GM12878 (cell line): ENCODE data around the gene INSIG1. TPM values are rescaled to one million over a fixed set of nuclear protein-coding genes. Genes with fewer than 3 reads are reported as not detected.

Experiments
- ATAC-seq: fragments of 200-7000 bp; cut with Tn5 transposase; 3 replicates; pipeline ENCODE4 v1.9.1; 2020; ENCODE audit warnings: mild to moderate bottlenecking, moderate library complexity
- BruUV-seq: library from RNA; stranded (reverse); fragments of 400-500 nt; replicated peaks from 2 replicates; lab custom pipeline; 2021; lab: Mats Ljungman, UMichigan
- CTCF ChIA-PET: fragments of 300-600 bp; sonication (Branson Sonifier 250); formaldehyde crosslinking; extraction: SDS; loops from one replicate; lab custom pipeline; 2021; ENCODE audit warnings: inconsistent platforms; lab: Yijun Ruan, JAX
- POLR2A ChIA-PET: fragments of 350-600 bp; formaldehyde crosslinking; extraction: SDS; loops from one replicate; lab custom pipeline; 2021; ENCODE audit warnings: inconsistent platforms; lab: Charles Lee
- RAD21 ChIA-PET: fragments of 300-600 bp; sonication (Branson Sonifier 250); formaldehyde crosslinking; loops from one replicate; lab custom pipeline; 2023; ENCODE audit warnings: antibody characterized with exemption; ENCODE audit not compliant: unreplicated experiment; lab: Charles Lee
- SMC1A ChIA-PET: fragments of 300-600 bp; sonication (Branson Sonifier 250); formaldehyde crosslinking; loops from one replicate; lab custom pipeline; 2023; ENCODE audit not compliant: unreplicated experiment, uncharacterized antibody; lab: Charles Lee
- DNase-seq: peaks from one replicate; pipeline ENCODE4 v3.0.0-alpha.2; 2011; ENCODE audit warnings: low read depth, low spot score
- FAIRE-seq: peaks from 3 replicates; lab custom pipeline; 2011; peaks lifted over from hg19 to GRCh38; lab: Jason Lieb, UNC
- H2AFZ ChIP-seq: 2 replicates; pipeline ENCODE4 v1.6.0; 2011; ENCODE audit warnings: low read depth, low read length, control low read depth; ENCODE audit not compliant: control insufficient read depth
- H3K27ac ChIP-seq: 2 replicates; pipeline ENCODE4 v1.5.1; 2011; ENCODE audit warnings: control low read depth; ENCODE audit not compliant: control insufficient read depth, insufficient read depth
- H3K27me3 ChIP-seq, 2 experiments: replicated peaks in 1 of 2; 2 replicates each; pipeline versions ENCODE4 v1.6.0 to v1.6.1; 2011; ENCODE audit warnings: low read length in 1 of 2; ENCODE audit not compliant: control insufficient read depth in 2 of 2, insufficient read depth in 2 of 2
- H3K36me3 ChIP-seq, 2 experiments: 2 replicates each; pipeline ENCODE4 v1.5.1; 2011; ENCODE audit warnings: low read length in 1 of 2; ENCODE audit not compliant: control insufficient read depth in 2 of 2, insufficient read depth in 2 of 2
- H3K4me1 ChIP-seq: 2 replicates; pipeline ENCODE4 v1.6.1; 2011; ENCODE audit warnings: mild to moderate bottlenecking, low read length, moderate library complexity, mixed read lengths; ENCODE audit not compliant: control insufficient read depth, insufficient read depth
- H3K4me2 ChIP-seq: 2 replicates; pipeline ENCODE4 v1.6.0; 2011; ENCODE audit warnings: control low read depth; ENCODE audit not compliant: control insufficient read depth, insufficient read depth
- H3K4me3 ChIP-seq: fragments of 200-600 bp; sonication (generic); 2 replicates; pipeline ENCODE4 v1.5.1; 2016
- H3K79me2 ChIP-seq: 2 replicates; pipeline ENCODE4 v1.6.0; 2011; ENCODE audit warnings: low read length; ENCODE audit not compliant: control insufficient read depth, insufficient read depth
- H3K9ac ChIP-seq: 2 replicates; pipeline ENCODE4 v1.8.0; 2011; ENCODE audit warnings: low read length, control low read depth, mixed read lengths; ENCODE audit not compliant: control insufficient read depth, insufficient read depth
- H3K9me3 ChIP-seq: replicated peaks from 3 replicates; pipeline ENCODE4 v1.5.1; 2011; ENCODE audit warnings: mild to moderate bottlenecking, low read length; ENCODE audit not compliant: control insufficient read depth, insufficient read depth
- H4K20me1 ChIP-seq: 2 replicates; pipeline ENCODE4 v1.6.0; 2011; ENCODE audit not compliant: control insufficient read depth, insufficient read depth
- BCL11A ChIP-seq: IDR thresholded peaks from 2 replicates; pipeline ENCODE4 v1.6.1; 2011; ENCODE audit warnings: low read depth, low read length
- CBFB ChIP-seq: IDR thresholded peaks from 2 replicates; pipeline ENCODE4 v1.6.1; 2016; ENCODE audit warnings: antibody characterized with exemption, low read depth
- CEBPB ChIP-seq, 2 experiments: fragments of 150-350 bp in 1 of 2; IDR thresholded peaks; 2 replicates each; pipeline ENCODE4 v1.6.1; 2012 to 2014; ENCODE audit warnings: low read depth in 2 of 2, low read length in 2 of 2, borderline replicate concordance in 1 of 2, inconsistent platforms in 1 of 2
- CREM ChIP-seq: IDR thresholded peaks from 2 replicates; pipeline ENCODE4 v1.6.1; 2014; ENCODE audit warnings: antibody characterized with exemption, low read depth
- HCFC1 ChIP-seq: fragments of 150-350 bp; IDR thresholded peaks from 2 replicates; pipeline ENCODE4 v1.6.1; 2014; ENCODE audit warnings: low read length
- IRF5 ChIP-seq: fragments of 450-650 bp; IDR thresholded peaks from 2 replicates; pipeline ENCODE4 v1.6.1; 2017; ENCODE audit warnings: borderline replicate concordance
- MAX ChIP-seq: IDR thresholded peaks from 2 replicates; pipeline ENCODE4 v1.6.1; 2012; ENCODE audit warnings: low read depth, low read length, improper control_type of control experiment
- MYB ChIP-seq: fragments of 150-350 bp; IDR thresholded peaks from 2 replicates; pipeline ENCODE4 v1.6.1; 2014; ENCODE audit warnings: mild to moderate bottlenecking, low read depth, low read length, borderline replicate concordance
- PAX5 ChIP-seq: IDR thresholded peaks from 2 replicates; pipeline ENCODE4 v1.6.1; 2011; ENCODE audit warnings: low read depth, low read length, borderline replicate concordance
- RUNX3 ChIP-seq: IDR thresholded peaks from 2 replicates; pipeline ENCODE4 v1.6.1; 2012; ENCODE audit warnings: low read length, inconsistent platforms
- SIN3A ChIP-seq: IDR thresholded peaks from 2 replicates; pipeline ENCODE4 v1.6.1; 2012; ENCODE audit warnings: low read depth, low read length, improper control_type of control experiment
- ZBED1 ChIP-seq: IDR thresholded peaks from 2 replicates; pipeline ENCODE4 v1.6.1; 2016; ENCODE audit warnings: borderline replicate concordance
- ZNF687 ChIP-seq: fragments of 450-650 bp; IDR thresholded peaks from 2 replicates; pipeline ENCODE4 v1.6.1; 2017; ENCODE audit warnings: mild to moderate bottlenecking, moderate library complexity
- WGBS: methylation state at CpG from one replicate; pipeline ENCODE4 v1.1.6; 2016; ENCODE audit warnings: low lambda C conversion rate; ENCODE audit not compliant: insufficient replicate concordance, insufficient coverage; ENCODE audit errors: missing lambda C conversion rate; 5-methylcytosine and 5-hydroxymethylcytosine counted together
- in situ Hi-C: fragments of 300-500 bp; cut with MboI; formaldehyde crosslinking; loops from 9 replicates; pipeline ENCODE4 v1.14.3; 2018; ENCODE audit warnings: mixed read lengths
- intact Hi-C: fragments of 100-400 bp; cut with micrococcal nuclease; formaldehyde crosslinking; loops from one replicate; pipeline ENCODE4 v1.14.2; 2022; ENCODE audit not compliant: unreplicated experiment
- polyA plus RNA-seq, 11 experiments: library from polyadenylated mRNA; depleted of rRNA in 4 of 11; unstranded in 6 of 11; stranded (reverse) in 5 of 11; fragments of >200 nt; fragmentation: Nextera tagmentation in 4 of 11; fragmentation: Illumina TruSeq in 1 of 11; extraction: Ambion mirVana in 4 of 11; extraction: Trizol in 1 of 11; gene quantifications; 1 replicate in 1 of 11; 2 replicates in 10 of 11; pipeline versions ENCODE4 v1.2.1 to v1.2.3, GENCODE V29; 2011 to 2016; ENCODE audit warnings: inconsistent platforms in 2 of 11, missing spikeins in 2 of 11, low read depth in 1 of 11
- total RNA-seq, 4 experiments: library from RNA; depleted of rRNA in 3 of 4; stranded (reverse); fragments of >200 nt in 3 of 4; fragmentation: Illumina TruSeq in 1 of 4; extraction: Trizol in 1 of 4; gene quantifications; 2 replicates each; pipeline versions ENCODE4 v1.2.1 to v1.2.3, GENCODE V29; 2013 to 2021

The INSIG1 gene
- total and polyA plus RNA-seq, 10 of the 15 experiments (the other 5 are each of a cell fraction or from before 2014, with no cell fraction given), result 29.6 to 168 (median 91.1) TPM

DNA sequence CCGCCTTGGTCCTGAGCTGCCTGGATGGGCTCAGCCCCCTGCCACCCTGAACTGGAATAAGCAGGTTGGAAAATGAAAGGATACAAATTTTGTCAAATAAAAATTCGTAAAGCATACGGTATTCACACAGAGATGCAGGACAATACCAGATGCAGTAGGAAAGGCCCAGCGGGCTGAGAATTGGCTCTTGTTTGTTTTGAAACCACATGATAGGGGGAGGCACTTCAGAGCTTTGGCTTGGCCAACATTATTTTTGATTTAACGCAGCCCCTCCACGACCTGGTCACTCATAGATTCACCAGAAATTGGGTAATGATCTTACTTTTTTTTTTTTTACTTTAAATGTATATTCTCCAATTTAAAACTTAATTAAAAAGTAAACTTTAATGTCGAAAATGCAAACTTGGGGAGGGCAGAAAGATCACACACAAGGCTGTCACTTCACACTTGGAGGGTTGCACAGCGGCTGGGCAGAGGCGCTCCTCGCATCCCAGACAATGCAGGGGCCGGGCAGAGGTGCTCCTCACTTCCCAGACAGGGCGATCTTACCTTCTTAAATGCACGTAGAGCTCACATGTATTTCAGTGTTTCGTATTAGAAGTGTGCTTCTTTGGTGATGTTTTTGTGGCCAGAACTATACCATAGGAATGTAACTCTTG, 17.8 kb upstream of the INSIG1 start:
- no peak for FAIRE-seq
- POLR2A ChIA-PET, result no interaction called here

GRCh38 chr7:155280446-155281397, 17.0 kb upstream of the INSIG1 start:
- ChIA-PET RAD21 (no interaction called here), SMC1A (no interaction called here), CTCF (no interaction called here), POLR2A (no interaction called here)
- peaks cover 18% of the 10 kb centered on the region for H3K4me1 ChIP-seq
- in situ Hi-C loops (no loop called here), intact Hi-C loops (loop anchor here (5.0 kb wide), 1 partner anchor 73 kb away; no protein-coding TSS in a partner anchor)
- H3K9ac ChIP-seq, result no peak overlapping the region
- H2AFZ ChIP-seq, result no peak overlapping the region
- no peak overlapping the region for H3K27ac ChIP-seq
- H3K4me3 ChIP-seq, result no peak overlapping the region
- H3K79me2 ChIP-seq, result no peaks in the 10 kb centered on the region
- H3K9me3 ChIP-seq, result no peaks in the 10 kb centered on the region
- DNase-seq (no peak), ATAC-seq (no peak), FAIRE-seq (no peak)
- 48% methylated on average over 13 of the region's 13 CpGs for WGBS
- H3K4me2 ChIP-seq, result no peak overlapping the region
- H4K20me1 ChIP-seq, result no peaks in the 10 kb centered on the region
- no peaks in the 10 kb centered on the region for H3K36me3 ChIP-seq
- BruUV-seq, result no TSS peak
- peaks cover 0 to 4% of the 10 kb centered on the region in 2 experiments; a peak in 1 of 4 replicates for H3K27me3 ChIP-seq
- TF ChIP-seq ZNF687 (no peak), MAX (no peak), IRF5 (no peak), SIN3A (no peak), BCL11A (no peak), HCFC1 (no peak)

More for the DNA sequence above, 17.8 kb upstream of the INSIG1 start:
- BruUV-seq, result no TSS peak
- TF ChIP-seq CREM (no peak), ZBED1 (no peak), CBFB (no peak), CEBPB (IDR thresholded peaks at IDR 0.05; ENCODE audit: borderline replicate concordance in 1 of 2, low read depth in 2 of 2, low read length in 2 of 2) (no peak), RUNX3 (no peak), MYB (no peak), PAX5 (no peak)
- TF ChIP-seq, all 136 proteins: peak for 0
- Histone ChIP-seq H3K4me2 (no peak overlapping the region), H3K36me3 (no peaks in the 10 kb centered on the region), H2AFZ (no peak overlapping the region), H3K4me3 (no peak overlapping the region), H3K79me2 (no peaks in the 10 kb centered on the region), H3K27me3 (peaks cover 0 to 4% of the 10 kb centered on the region in 2 experiments; a peak in 1 of 4 replicates), H3K9me3 (no peaks in the 10 kb centered on the region), H3K9ac (no peak overlapping the region), H3K27ac (no peak overlapping the region), H4K20me1 (no peaks in the 10 kb centered on the region), H3K4me1 (peaks cover 15% of the 10 kb centered on the region)
- ATAC-seq (no peak), DNase-seq (no peak)
- CTCF ChIA-PET, result no interaction called here
- 49% methylated on average over 14 of the region's 14 CpGs for WGBS
- intact Hi-C loops (loop anchor here (5.0 kb wide), 1 partner anchor 73 kb away; no protein-coding TSS in a partner anchor), in situ Hi-C loops (no loop called here)
- RAD21 ChIA-PET, result no interaction called here
- SMC1A ChIA-PET, result no interaction called here
